Measurements from ENCODE around the gene ADAMTS14.

The ADAMTS14 gene

DNA sequence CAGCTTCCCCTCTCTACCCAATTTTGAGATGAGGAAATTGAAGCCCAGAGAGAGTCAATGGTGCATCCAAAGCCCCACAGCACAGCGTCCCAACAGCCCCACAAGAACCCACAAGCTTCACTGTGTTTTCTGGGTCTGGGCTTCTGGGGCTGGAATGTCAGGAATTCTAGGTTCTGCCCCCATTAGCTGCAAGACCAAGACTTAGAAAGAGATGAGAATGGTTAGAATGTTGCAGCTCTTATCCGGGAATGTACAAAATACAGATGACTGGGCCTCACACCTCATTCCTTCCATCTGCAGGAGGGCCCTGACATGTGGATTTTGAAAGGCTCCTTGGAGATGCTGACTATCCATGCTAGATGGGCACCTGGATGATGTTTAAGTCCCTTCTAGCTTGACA, 137.4 kb downstream of the ADAMTS14 start:
- no peak overlapping the region for H3K27ac ChIP-seq (ENCODE audit: low read length)
- H3K9me3 ChIP-seq (ENCODE audit: insufficient read depth, low read length, severe bottlenecking): no peaks in the 10 kb centered on the region
- H3K27me3 ChIP-seq (ENCODE audit: insufficient read depth, low read length, poor library complexity): no peaks in the 10 kb centered on the region
- H4K20me1 ChIP-seq (ENCODE audit: insufficient read depth, low read length): no peaks in the 10 kb centered on the region
- ATAC-seq (ENCODE audit: insufficient read depth, low read depth) (no peak), DNase-seq (no peak)
- no peak for TF ChIP-seq EZH2 (IDR thresholded peaks at IDR 0.05; ENCODE audit: borderline replicate concordance, low read depth, low read length, severe bottlenecking)
- TF ChIP-seq, protein P1, sequence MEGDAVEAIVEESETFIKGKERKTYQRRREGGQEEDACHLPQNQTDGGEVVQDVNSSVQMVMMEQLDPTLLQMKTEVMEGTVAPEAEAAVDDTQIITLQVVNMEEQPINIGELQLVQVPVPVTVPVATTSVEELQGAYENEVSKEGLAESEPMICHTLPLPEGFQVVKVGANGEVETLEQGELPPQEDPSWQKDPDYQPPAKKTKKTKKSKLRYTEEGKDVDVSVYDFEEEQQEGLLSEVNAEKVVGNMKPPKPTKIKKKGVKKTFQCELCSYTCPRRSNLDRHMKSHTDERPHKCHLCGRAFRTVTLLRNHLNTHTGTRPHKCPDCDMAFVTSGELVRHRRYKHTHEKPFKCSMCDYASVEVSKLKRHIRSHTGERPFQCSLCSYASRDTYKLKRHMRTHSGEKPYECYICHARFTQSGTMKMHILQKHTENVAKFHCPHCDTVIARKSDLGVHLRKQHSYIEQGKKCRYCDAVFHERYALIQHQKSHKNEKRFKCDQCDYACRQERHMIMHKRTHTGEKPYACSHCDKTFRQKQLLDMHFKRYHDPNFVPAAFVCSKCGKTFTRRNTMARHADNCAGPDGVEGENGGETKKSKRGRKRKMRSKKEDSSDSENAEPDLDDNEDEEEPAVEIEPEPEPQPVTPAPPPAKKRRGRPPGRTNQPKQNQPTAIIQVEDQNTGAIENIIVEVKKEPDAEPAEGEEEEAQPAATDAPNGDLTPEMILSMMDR (IDR thresholded peaks at IDR 0.05; ENCODE audit: borderline replicate concordance, extremely low read depth, low read length, poor library complexity, severe bottlenecking): no peak
- no peak overlapping the region for H3K9ac ChIP-seq (ENCODE audit: low read depth, low read length)
- no peak overlapping the region for H3K4me2 ChIP-seq (ENCODE audit: insufficient read depth, low read length)
- H3K79me2 ChIP-seq (ENCODE audit: insufficient read depth, low read length): no peaks in the 10 kb centered on the region
- H3K4me3 ChIP-seq (ENCODE audit: low read depth in 1 of 2, low read length in 2 of 2): no peak overlapping the region
- no peaks in the 10 kb centered on the region for H3K36me3 ChIP-seq (ENCODE audit: insufficient read depth, low read length)
- H3K4me1 ChIP-seq (ENCODE audit: insufficient read depth, low read length): peaks cover under 1% of the 10 kb centered on the region
- no peak overlapping the region for H2AFZ ChIP-seq (ENCODE audit: low read depth, low read length)

- H3K27me3 ChIP-seq (ENCODE audit: insufficient read depth, low read length, poor library complexity): no peaks in the 10 kb centered on the region
- ATAC-seq (ENCODE audit: insufficient read depth, low read depth) (no peak), DNase-seq (no peak)
- H3K27ac ChIP-seq (ENCODE audit: low read length): no peak overlapping the region
- no peaks in the 10 kb centered on the region for H4K20me1 ChIP-seq (ENCODE audit: insufficient read depth, low read length)
- no peak overlapping the region for H3K4me3 ChIP-seq (ENCODE audit: low read depth in 1 of 2, low read length in 2 of 2)
- no peak overlapping the region for H2AFZ ChIP-seq (ENCODE audit: low read depth, low read length)
- no peaks in the 10 kb centered on the region for H3K79me2 ChIP-seq (ENCODE audit: insufficient read depth, low read length)
- H3K4me1 ChIP-seq (ENCODE audit: insufficient read depth, low read length): peaks cover 9% of the 10 kb centered on the region
- H3K36me3 ChIP-seq (ENCODE audit: insufficient read depth, low read length): no peaks in the 10 kb centered on the region
- no peak for TF ChIP-seq EZH2 (IDR thresholded peaks at IDR 0.05; ENCODE audit: borderline replicate concordance, low read depth, low read length, severe bottlenecking)
- TF ChIP-seq, protein P1 (IDR thresholded peaks at IDR 0.05; ENCODE audit: borderline replicate concordance, extremely low read depth, low read length, poor library complexity, severe bottlenecking): no peak
- H3K9me3 ChIP-seq (ENCODE audit: insufficient read depth, low read length, severe bottlenecking): no peaks in the 10 kb centered on the region
- H3K9ac ChIP-seq (ENCODE audit: low read depth, low read length): no peak overlapping the region
- H3K4me2 ChIP-seq (ENCODE audit: insufficient read depth, low read length): no peak overlapping the region
These were observed 138.7 kb downstream of the ADAMTS14 start for GRCh38 chr10:70810967-70811366.

DNA sequence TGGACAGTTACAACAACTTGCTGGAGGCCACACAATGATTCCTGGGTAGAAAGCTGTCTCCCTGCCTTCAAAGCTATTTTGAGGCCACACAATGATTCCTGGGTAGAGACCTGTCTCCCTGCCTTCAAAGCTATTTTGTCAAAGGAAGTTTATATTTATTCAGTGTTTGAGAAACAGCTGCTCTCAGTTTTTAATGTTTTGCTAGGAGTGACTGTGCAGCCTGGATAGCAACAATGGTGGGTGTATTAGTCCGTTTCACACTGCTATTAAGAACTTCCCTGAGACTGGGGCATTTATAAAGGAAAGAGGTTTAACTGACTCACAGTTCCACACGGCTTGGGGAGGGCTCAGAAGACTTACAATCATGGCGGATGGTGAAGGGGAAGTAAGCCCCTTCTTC, 139.6 kb downstream of the ADAMTS14 start:
- H2AFZ ChIP-seq (ENCODE audit: low read depth, low read length): no peak overlapping the region
- H3K9ac ChIP-seq (ENCODE audit: low read depth, low read length): no peak overlapping the region
- H3K79me2 ChIP-seq (ENCODE audit: insufficient read depth, low read length): peaks cover 7% of the 10 kb centered on the region
- DNase-seq (no peak), ATAC-seq (ENCODE audit: insufficient read depth, low read depth) (no peak)
- no peaks in the 10 kb centered on the region for H4K20me1 ChIP-seq (ENCODE audit: insufficient read depth, low read length)
- no peak overlapping the region for H3K27ac ChIP-seq (ENCODE audit: low read length)
- TF ChIP-seq, protein P1 (IDR thresholded peaks at IDR 0.05; ENCODE audit: borderline replicate concordance, extremely low read depth, low read length, poor library complexity, severe bottlenecking): no peak
- TF ChIP-seq EZH2 (IDR thresholded peaks at IDR 0.05; ENCODE audit: borderline replicate concordance, low read depth, low read length, severe bottlenecking): no peak
- H3K4me3 ChIP-seq (ENCODE audit: low read depth in 1 of 2, low read length in 2 of 2): no peak overlapping the region
- H3K9me3 ChIP-seq (ENCODE audit: insufficient read depth, low read length, severe bottlenecking): no peaks in the 10 kb centered on the region
- peaks cover 16% of the 10 kb centered on the region for H3K4me1 ChIP-seq (ENCODE audit: insufficient read depth, low read length)
- H3K27me3 ChIP-seq (ENCODE audit: insufficient read depth, low read length, poor library complexity): no peaks in the 10 kb centered on the region
- H3K4me2 ChIP-seq (ENCODE audit: insufficient read depth, low read length): no peak overlapping the region
- no peaks in the 10 kb centered on the region for H3K36me3 ChIP-seq (ENCODE audit: insufficient read depth, low read length)
